Neural crest cell (in vitro differentiated cells): Measurements from ENCODE around the gene VPS18. TPM values are rescaled to one million over a fixed set of nuclear protein-coding genes. Genes with fewer than 3 reads are reported as not detected.

Source experiments
- DNase-seq: peaks from one replicate; pipeline ENCODE4 v3.0.0; 2021; ENCODE audit warnings: low read depth, mixed read lengths, low spot score
- H3K27ac Mint-ChIP-seq: one replicate; pipeline ENCODE4 v1.8.0; 2021; ENCODE audit warnings: mild to moderate bottlenecking, mixed read lengths; ENCODE audit not compliant: unreplicated experiment
- H3K27me3 Mint-ChIP-seq: 2 replicates; pipeline ENCODE4 v1.8.0; 2021; ENCODE audit warnings: low read depth, mild to moderate bottlenecking, mixed read lengths
- H3K36me3 Mint-ChIP-seq: 2 replicates; pipeline ENCODE4 v1.8.0; 2021; ENCODE audit warnings: low read depth, mild to moderate bottlenecking, mixed read lengths
- H3K4me1 Mint-ChIP-seq: 2 replicates; pipeline ENCODE4 v1.8.0; 2021; ENCODE audit warnings: mixed read lengths
- H3K4me3 Mint-ChIP-seq: one replicate; pipeline ENCODE4 v1.8.0; 2021; ENCODE audit warnings: mild to moderate bottlenecking, mixed read lengths
- H3K9me3 Mint-ChIP-seq: 2 replicates; pipeline ENCODE4 v1.8.0; 2021; ENCODE audit warnings: mixed read lengths
- CTCF ChIP-seq: fragments of 200-600 bp; sonication (generic); conservative IDR thresholded peaks from 2 replicates; pipeline ENCODE4 v1.5.0; 2021; ENCODE audit warnings: antibody characterized with exemption, mild to moderate bottlenecking
- total RNA-seq: library from RNA; stranded (reverse); gene quantifications from 2 replicates; pipeline ENCODE4 v1.2.1, GENCODE V29; 2021

The VPS18 gene
- total RNA-seq, 1 donor from 2014 or later: 28.2 TPM

- H3K4me3 Mint-ChIP-seq: no peak overlapping the region
- H3K4me1 Mint-ChIP-seq: peaks cover 5% of the 10 kb centered on the region
- H3K36me3 Mint-ChIP-seq: no peaks in the 10 kb centered on the region
- no peak for DNase-seq
- no peak overlapping the region for H3K27ac Mint-ChIP-seq
- no peaks in the 10 kb centered on the region for H3K9me3 Mint-ChIP-seq
- TF ChIP-seq CTCF: no peak
- peaks cover 9% of the 10 kb centered on the region for H3K27me3 Mint-ChIP-seq
Observed at GRCh38 chr15:40854161-40854560, 40.1 kb upstream of the VPS18 start.

- no peak for DNase-seq
- Mint-ChIP-seq H3K9me3 (no peaks in the 10 kb centered on the region), H3K4me1 (peaks cover 5% of the 10 kb centered on the region), H3K4me3 (no peak overlapping the region), H3K27ac (no peak overlapping the region), H3K36me3 (no peaks in the 10 kb centered on the region), H3K27me3 (peaks cover 6% of the 10 kb centered on the region)
- no peak for TF ChIP-seq CTCF
Observed at GRCh38 chr15:40855706-40856234, 38.5 kb upstream of the VPS18 start.

DNA sequence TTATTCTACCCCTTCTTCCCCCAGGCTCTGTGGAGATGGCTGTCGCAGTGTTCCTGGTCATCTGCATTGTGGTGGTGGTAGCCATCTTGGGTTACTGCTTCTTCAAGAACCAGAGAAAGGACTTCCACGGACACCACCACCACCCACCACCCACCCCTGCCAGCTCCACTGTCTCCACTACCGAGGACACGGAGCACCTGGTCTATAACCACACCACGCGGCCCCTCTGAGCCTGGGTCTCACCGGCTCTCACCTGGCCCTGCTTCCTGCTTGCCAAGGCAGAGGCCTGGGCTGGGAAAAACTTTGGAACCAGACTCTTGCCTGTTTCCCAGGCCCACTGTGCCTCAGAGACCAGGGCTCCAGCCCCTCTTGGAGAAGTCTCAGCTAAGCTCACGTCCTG, 37.5 kb upstream of the VPS18 start:
- Mint-ChIP-seq H3K27ac (no peak overlapping the region), H3K27me3 (peaks cover 6% of the 10 kb centered on the region)

GRCh38 chr15:40857601-40858341, 36.5 kb upstream of the VPS18 start:
- no peak overlapping the region for H3K4me3 Mint-ChIP-seq
- no peaks in the 10 kb centered on the region for H3K9me3 Mint-ChIP-seq
- peaks cover 5% of the 10 kb centered on the region for H3K4me1 Mint-ChIP-seq
- TF ChIP-seq CTCF: peak; percentile 96
- H3K36me3 Mint-ChIP-seq: no peaks in the 10 kb centered on the region
- no peak overlapping the region for H3K27ac Mint-ChIP-seq
- H3K27me3 Mint-ChIP-seq: peaks cover 6% of the 10 kb centered on the region
- DNase-seq: peak; percentile 96

More for the DNA sequence above, 37.5 kb upstream of the VPS18 start:
- no peak for DNase-seq
- H3K4me1 Mint-ChIP-seq: peaks cover 5% of the 10 kb centered on the region
- no peaks in the 10 kb centered on the region for H3K9me3 Mint-ChIP-seq
- no peak overlapping the region for H3K4me3 Mint-ChIP-seq
- no peaks in the 10 kb centered on the region for H3K36me3 Mint-ChIP-seq
- no peak for TF ChIP-seq CTCF

GRCh38 chr15:40858706-40859105, 35.5 kb upstream of the VPS18 start:
- peaks cover 6% of the 10 kb centered on the region for H3K27me3 Mint-ChIP-seq
- no peaks in the 10 kb centered on the region for H3K9me3 Mint-ChIP-seq
- no peaks in the 10 kb centered on the region for H3K36me3 Mint-ChIP-seq
- no peak overlapping the region for H3K4me3 Mint-ChIP-seq
- H3K27ac Mint-ChIP-seq: no peak overlapping the region
- peaks cover 5% of the 10 kb centered on the region for H3K4me1 Mint-ChIP-seq
- no peak for DNase-seq
- TF ChIP-seq CTCF: no peak
